CD4-positive, alpha-beta T cell treated with Interleukin-12 subunit alpha and Interleukin-12 subunit beta, for 1 hour (primary cell): Measurements from ENCODE around the gene SPZ1.
"Not testable (repeated sequence)": the region's sequence is repeated elsewhere in the genome, so short reads cannot be mapped to it uniquely, and the experiment has no call there.

ENCODE experiments used
- DNase-seq: peaks from one replicate; pipeline ENCODE4 v3.0.0-alpha.2; 2020

Gene SPZ1

GRCh38 chr5:80341016-80341775 is 21.4 kb downstream of the SPZ1 start:
- no peak for DNase-seq

- DNase-seq: no peak
Observed at GRCh38 chr5:80343067-80343466, 23.3 kb downstream of the SPZ1 start.

- DNase-seq: peak; percentile 32
Observed at GRCh38 chr5:80346055-80346454, 26.3 kb downstream of the SPZ1 start.

- DNase-seq: no peak
Observed at GRCh38 chr5:80348171-80348570, 28.4 kb downstream of the SPZ1 start.

- DNase-seq: not testable (repeated sequence)
Observed at GRCh38 chr5:80351019-80351418, 31.2 kb downstream of the SPZ1 start.

GRCh38 chr5:80355686-80356085 is 35.9 kb downstream of the SPZ1 start:
- DNase-seq: no peak

GRCh38 chr5:80357671-80358070 is 37.9 kb downstream of the SPZ1 start:
- no peak for DNase-seq

GRCh38 chr5:80360914-80361444 is 41.2 kb downstream of the SPZ1 start:
- DNase-seq: no peak

- no peak for DNase-seq
Observed at GRCh38 chr5:80364892-80365291, 45.1 kb downstream of the SPZ1 start.

- no peak for DNase-seq
Observed at GRCh38 chr5:80368661-80369480, 49.1 kb downstream of the SPZ1 start.

GRCh38 chr5:80369521-80369920 is 49.7 kb downstream of the SPZ1 start:
- no peak for DNase-seq

GRCh38 chr5:80370390-80370789 is 50.6 kb downstream of the SPZ1 start:
- no peak for DNase-seq
